ENCODE results near the gene TLX1.
A peak's percentile ranks its signal among the peaks of the same experiment; 100 is the strongest.

The TLX1 gene

GRCh38 chr10:101130984-101131961 lies at the start of gene TLX1:
TLX1 (plus strand) TSS chr10:101131300; CDS start chr10:101131542, 242 bp downstream.
- DNase-seq (ENCODE audit: low spot score) = no peak

- DNase-seq (ENCODE audit: low spot score) = no peak
These were observed 45.3 kb upstream of the TLX1 start for GRCh38 chr10:101085846-101086245.

- DNase-seq (ENCODE audit: low spot score) = no peak
These were observed 43.7 kb upstream of the TLX1 start for GRCh38 chr10:101087376-101087775.

GRCh38 chr10:101087965-101088364 lies 43.1 kb upstream of the TLX1 start:
- no peak for DNase-seq (ENCODE audit: low spot score)

- no peak for DNase-seq (ENCODE audit: low spot score)
These were observed 41.4 kb upstream of the TLX1 start for GRCh38 chr10:101089520-101090299.

- DNase-seq (ENCODE audit: low spot score) = no peak
These were observed 40.5 kb upstream of the TLX1 start for GRCh38 chr10:101090597-101090996.

- DNase-seq (ENCODE audit: low spot score) = no peak
These were observed 39.4 kb upstream of the TLX1 start for GRCh38 chr10:101091546-101092290.

GRCh38 chr10:101092881-101093354 lies 38.2 kb upstream of the TLX1 start:
- no peak for DNase-seq (ENCODE audit: low spot score)

- DNase-seq (ENCODE audit: low spot score) = no peak
These were observed 36.8 kb upstream of the TLX1 start for GRCh38 chr10:101094121-101094879.

GRCh38 chr10:101095004-101095403 lies 36.1 kb upstream of the TLX1 start:
- no peak for DNase-seq (ENCODE audit: low spot score)

- peak; percentile 55 for DNase-seq (ENCODE audit: low spot score)
These were observed 35.4 kb upstream of the TLX1 start for GRCh38 chr10:101095550-101096213.

GRCh38 chr10:101096378-101096777 lies 34.7 kb upstream of the TLX1 start:
- DNase-seq (ENCODE audit: low spot score) = no peak

- DNase-seq (ENCODE audit: low spot score) = no peak
These were observed 33.2 kb upstream of the TLX1 start for GRCh38 chr10:101097881-101098280.

- no peak for DNase-seq (ENCODE audit: low spot score)
These were observed 31.2 kb upstream of the TLX1 start for GRCh38 chr10:101099901-101100300.

GRCh38 chr10:101101372-101101881 lies 29.7 kb upstream of the TLX1 start:
- no peak for DNase-seq (ENCODE audit: low spot score)

- DNase-seq (ENCODE audit: low spot score) = no peak
These were observed 27.7 kb upstream of the TLX1 start for GRCh38 chr10:101103430-101103829.

GRCh38 chr10:101106351-101106750 lies 24.7 kb upstream of the TLX1 start:
- no peak for DNase-seq (ENCODE audit: low spot score)

GRCh38 chr10:101107771-101108170 lies 23.3 kb upstream of the TLX1 start:
- no peak for DNase-seq (ENCODE audit: low spot score)

GRCh38 chr10:101110856-101111523 lies 20.1 kb upstream of the TLX1 start:
- DNase-seq (ENCODE audit: low spot score) = no peak

GRCh38 chr10:101111547-101111946 lies 19.6 kb upstream of the TLX1 start:
- DNase-seq (ENCODE audit: low spot score) = no peak
